NCI-H1092 treated with DMSO at 0.1 percent for 48 hours (cell line): ENCODE data around the gene SMIM45.

Source experiments
- DNase-seq: peaks from one replicate; lab custom pipeline; 2025; lab: John Stamatoyannopoulos, UW

Gene SMIM45

GRCh38 chr22:42001121-42001520 is 49.2 kb downstream of the SMIM45 start:
- no peak for DNase-seq

- no peak for DNase-seq
These were observed 49.8 kb downstream of the SMIM45 start for GRCh38 chr22:42001706-42002105.

GRCh38 chr22:42007922-42008321 is 56.0 kb downstream of the SMIM45 start:
- no peak for DNase-seq
